GM06990 (cell line): ENCODE data around the gene BFSP2.
"Not testable (repeated sequence)": the region's sequence is repeated elsewhere in the genome, so short reads cannot be mapped to it uniquely, and the experiment has no call there.

Experiments used
- DNase-seq: peaks from one replicate; pipeline ENCODE4 v3.0.0-alpha.2; 2011; ENCODE audit not compliant: insufficient read length; ENCODE audit errors: extremely low read depth
- H3K27me3 ChIP-seq: replicated peaks from 2 replicates; pipeline ENCODE4 v1.6.0; 2011; ENCODE audit warnings: low read length; ENCODE audit not compliant: control insufficient read depth, insufficient read depth
- H3K36me3 ChIP-seq: 2 replicates; pipeline ENCODE4 v1.5.1; 2011; ENCODE audit warnings: low read length; ENCODE audit not compliant: control insufficient read depth, insufficient read depth
- H3K4me3 ChIP-seq: replicated peaks from 2 replicates; pipeline ENCODE4 v1.5.1; 2011; ENCODE audit warnings: low read depth, mild to moderate bottlenecking, control low read depth, low read length
- TF ChIP-seq, protein P1 (sequence below): IDR thresholded peaks from 2 replicates; pipeline ENCODE4 v1.5.1; 2011; ENCODE audit warnings: low read length, control low read depth, mild to moderate bottlenecking, inconsistent platforms; ENCODE audit not compliant: insufficient read depth, poor library complexity, severe bottlenecking

The BFSP2 gene

DNA sequence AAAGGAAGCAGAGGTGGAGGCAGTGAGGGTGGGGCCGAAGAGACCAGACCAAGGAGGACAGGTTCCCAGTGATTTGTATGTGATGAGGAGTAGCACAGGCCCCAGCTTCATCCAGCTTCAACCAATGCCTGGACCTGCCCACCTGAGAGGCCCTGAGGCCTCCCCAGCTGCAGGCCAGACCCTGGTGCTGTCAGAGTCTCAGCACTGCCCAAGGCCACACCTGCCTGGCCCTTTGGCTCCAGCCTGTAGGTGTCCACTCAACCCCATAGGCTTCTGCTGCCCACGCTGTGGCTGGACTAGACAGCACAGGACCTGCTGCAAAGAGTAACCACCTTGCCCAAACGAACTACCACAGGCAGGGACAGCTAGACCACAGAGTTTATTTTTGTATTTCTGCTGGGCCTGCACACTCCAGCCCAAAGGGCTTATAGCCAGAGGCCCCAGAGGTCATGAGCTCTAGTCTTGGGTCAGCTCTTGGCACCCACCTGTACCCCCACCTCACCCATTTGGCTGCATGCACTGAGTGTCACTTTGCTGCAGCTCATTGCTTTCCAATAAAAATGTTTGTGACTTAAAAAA lies 91.7 kb downstream of the BFSP2 start:
- no peaks in the 10 kb centered on the region for H3K27me3 ChIP-seq
- DNase-seq, result no peak
- no peaks in the 10 kb centered on the region for H3K36me3 ChIP-seq
- 0 out of 2 replicates have a peak overlapping the region, but pooled peaks have one; percentile 17 for H3K4me3 ChIP-seq
- TF ChIP-seq, protein P1, sequence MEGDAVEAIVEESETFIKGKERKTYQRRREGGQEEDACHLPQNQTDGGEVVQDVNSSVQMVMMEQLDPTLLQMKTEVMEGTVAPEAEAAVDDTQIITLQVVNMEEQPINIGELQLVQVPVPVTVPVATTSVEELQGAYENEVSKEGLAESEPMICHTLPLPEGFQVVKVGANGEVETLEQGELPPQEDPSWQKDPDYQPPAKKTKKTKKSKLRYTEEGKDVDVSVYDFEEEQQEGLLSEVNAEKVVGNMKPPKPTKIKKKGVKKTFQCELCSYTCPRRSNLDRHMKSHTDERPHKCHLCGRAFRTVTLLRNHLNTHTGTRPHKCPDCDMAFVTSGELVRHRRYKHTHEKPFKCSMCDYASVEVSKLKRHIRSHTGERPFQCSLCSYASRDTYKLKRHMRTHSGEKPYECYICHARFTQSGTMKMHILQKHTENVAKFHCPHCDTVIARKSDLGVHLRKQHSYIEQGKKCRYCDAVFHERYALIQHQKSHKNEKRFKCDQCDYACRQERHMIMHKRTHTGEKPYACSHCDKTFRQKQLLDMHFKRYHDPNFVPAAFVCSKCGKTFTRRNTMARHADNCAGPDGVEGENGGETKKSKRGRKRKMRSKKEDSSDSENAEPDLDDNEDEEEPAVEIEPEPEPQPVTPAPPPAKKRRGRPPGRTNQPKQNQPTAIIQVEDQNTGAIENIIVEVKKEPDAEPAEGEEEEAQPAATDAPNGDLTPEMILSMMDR, result no peak

DNA sequence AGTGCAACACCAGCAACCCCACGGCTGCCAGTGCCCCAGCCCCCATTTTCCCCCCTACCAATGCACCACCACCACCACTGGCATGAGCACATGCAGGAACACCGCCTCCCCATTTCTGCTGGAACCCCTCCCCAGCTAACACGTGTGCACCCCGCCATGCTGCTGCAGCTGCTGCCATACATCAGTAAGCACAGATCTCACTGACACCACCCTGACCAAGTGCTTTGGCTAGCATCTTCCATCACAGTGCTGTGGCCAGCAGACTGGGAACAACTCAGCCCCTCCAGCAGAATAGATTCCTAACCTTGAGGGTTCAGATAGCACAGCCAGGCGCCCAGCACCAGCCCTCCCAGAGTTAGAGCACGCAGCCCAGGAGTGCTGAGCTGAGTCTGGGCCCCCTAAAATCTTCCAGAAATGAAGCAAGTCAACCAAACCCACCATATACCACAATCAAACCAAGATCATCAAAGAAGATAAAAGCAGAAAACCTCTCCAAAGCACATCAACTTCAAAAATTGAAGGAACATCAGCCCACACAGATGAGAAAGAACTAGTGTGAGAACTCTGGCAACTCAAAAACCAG lies 92.4 kb downstream of the BFSP2 start:
- TF ChIP-seq, protein P1, result no peak

GRCh38 chr3:133494469-133494868 lies 94.6 kb downstream of the BFSP2 start:
- no peak overlapping the region for H3K4me3 ChIP-seq
- H3K27me3 ChIP-seq, result no peaks in the 10 kb centered on the region
- H3K36me3 ChIP-seq, result no peaks in the 10 kb centered on the region
- TF ChIP-seq, protein P1, result peak; percentile 35
- no peak for DNase-seq

More for the DNA sequence above, 92.4 kb downstream of the BFSP2 start:
- Histone ChIP-seq H3K27me3 (no peaks in the 10 kb centered on the region), H3K4me3 (no peak overlapping the region), H3K36me3 (no peaks in the 10 kb centered on the region)
- DNase-seq, result no peak

GRCh38 chr3:133502542-133502941 lies 102.7 kb downstream of the BFSP2 start:
- H3K36me3 ChIP-seq, DNase-seq, H3K27me3 ChIP-seq, H3K4me3 ChIP-seq: not testable (repeated sequence)

DNA sequence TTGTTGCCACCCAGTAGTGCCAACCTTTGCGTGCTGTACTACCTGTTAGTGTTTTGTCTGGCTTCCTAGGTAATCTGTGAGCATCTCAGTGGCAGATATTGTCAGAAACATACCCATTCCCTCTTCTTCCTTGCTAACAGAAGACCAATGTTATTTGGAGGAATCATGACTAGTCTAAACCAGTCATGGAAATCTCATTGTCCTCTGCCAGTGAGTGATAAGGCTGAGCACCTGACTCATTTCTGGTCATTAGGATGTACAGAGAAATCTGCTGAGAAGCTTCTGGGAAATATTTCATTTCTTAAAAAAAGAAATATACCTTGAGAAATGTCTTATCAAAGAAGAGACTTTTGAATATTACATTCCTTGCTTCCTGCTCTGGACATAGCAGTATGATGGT lies 103.6 kb downstream of the BFSP2 start:
- no peak for DNase-seq
- Histone ChIP-seq H3K4me3 (no peak overlapping the region), H3K27me3 (no peaks in the 10 kb centered on the region), H3K36me3 (no peaks in the 10 kb centered on the region; the same call in 1 of the 2 replicates)
- TF ChIP-seq, protein P1, result no peak

GRCh38 chr3:133504736-133505135 lies 104.9 kb downstream of the BFSP2 start:
- DNase-seq, result no peak
- Histone ChIP-seq H3K4me3 (no peak overlapping the region), H3K27me3 (no peaks in the 10 kb centered on the region), H3K36me3 (no peaks in the 10 kb centered on the region; the same call in 1 of the 2 replicates)
- TF ChIP-seq, protein P1, result no peak
